OCI-LY7 (cell line): ENCODE results near the gene NUTF2. TPM values are rescaled to one million over a fixed set of nuclear protein-coding genes. Genes with fewer than 3 reads are reported as not detected.
A peak's percentile ranks its signal among the peaks of the same experiment; 100 is the strongest.

Source experiments
- BruUV-seq: library from RNA; stranded (reverse); fragments of 400-500 nt; replicated peaks from 2 replicates; lab custom pipeline; 2021; lab: Mats Ljungman, UMichigan
- CTCF ChIA-PET: fragments of 300-600 bp; sonication (Branson Sonifier 250); formaldehyde crosslinking; loops from one replicate; lab custom pipeline; 2022; ENCODE audit warnings: antibody characterized with exemption; ENCODE audit not compliant: unreplicated experiment; lab: Charles Lee
- POLR2A ChIA-PET: fragments of 300-600 bp; sonication (Branson Sonifier 250); formaldehyde crosslinking; loops from one replicate; lab custom pipeline; 2022; ENCODE audit warnings: antibody characterized with exemption; lab: Charles Lee
- DNase-seq: peaks from one replicate; pipeline ENCODE4 v3.0.0-alpha.2; 2015; ENCODE audit warnings: low spot score
- H2AFZ ChIP-seq: fragments of 200-600 bp; sonication (generic), shearing (Covaris generic); 2 replicates; pipeline ENCODE4 v1.6.1; 2014; ENCODE audit warnings: mild to moderate bottlenecking, antibody characterized with exemption, low read length, moderate library complexity
- H3K27ac ChIP-seq: fragments of 200-600 bp; sonication (generic); 2 replicates; pipeline ENCODE4 v1.5.1; 2014; ENCODE audit warnings: mixed run types, low read depth, mild to moderate bottlenecking, moderate library complexity, low read length, inconsistent platforms; ENCODE audit not compliant: poor library complexity, severe bottlenecking
- H3K36me3 ChIP-seq: fragments of 200-600 bp; sonication (generic); 2 replicates; pipeline ENCODE4 v1.6.1; 2014; ENCODE audit warnings: mild to moderate bottlenecking, antibody characterized with exemption, low read length, moderate library complexity, mixed read lengths; ENCODE audit not compliant: insufficient read depth
- H3K4me1 ChIP-seq: fragments of 200-600 bp; sonication (generic); 2 replicates; pipeline ENCODE4 v1.5.1; 2014; ENCODE audit warnings: mild to moderate bottlenecking, low read length; ENCODE audit not compliant: insufficient read depth, poor library complexity, severe bottlenecking
- H3K4me2 ChIP-seq: fragments of 200-600 bp; sonication (generic); 2 replicates; pipeline ENCODE4 v1.6.1; 2014; ENCODE audit warnings: mild to moderate bottlenecking, low read length
- H3K4me3 ChIP-seq: fragments of 200-600 bp; sonication (generic); 2 replicates; pipeline ENCODE4 v1.5.1; 2014; ENCODE audit warnings: mild to moderate bottlenecking, low read depth, low read length; ENCODE audit not compliant: poor library complexity, severe bottlenecking
- H3K79me2 ChIP-seq: fragments of 200-600 bp; sonication (generic); 2 replicates; pipeline ENCODE4 v1.6.1; 2016; ENCODE audit warnings: low read depth, mild to moderate bottlenecking, low read length, moderate library complexity, mixed read lengths; ENCODE audit not compliant: insufficient read depth
- H3K9me2 ChIP-seq: fragments of 200-600 bp; sonication (generic); 2 replicates; pipeline ENCODE4 v1.6.1; 2016; ENCODE audit warnings: mild to moderate bottlenecking, low read length, mixed read lengths; ENCODE audit not compliant: insufficient read depth
- H3K9me3 ChIP-seq: fragments of 200-600 bp; sonication (generic); 2 replicates; pipeline ENCODE4 v1.6.1; 2014; ENCODE audit warnings: mild to moderate bottlenecking, mixed run types, low read length, mixed read lengths
- H4K20me1 ChIP-seq: fragments of 200-600 bp; sonication (generic); 2 replicates; pipeline ENCODE4 v1.6.1; 2014; ENCODE audit warnings: mild to moderate bottlenecking, antibody characterized with exemption, low read length, moderate library complexity, mixed read lengths; ENCODE audit not compliant: insufficient read depth
- CTCF ChIP-seq: fragments of 200-600 bp; sonication (generic); conservative IDR thresholded peaks from 2 replicates; pipeline ENCODE4 v1.5.1; 2014; ENCODE audit warnings: mild to moderate bottlenecking, antibody characterized with exemption, low read length, moderate library complexity, mixed read lengths
- EZH2phosphoT487 ChIP-seq: fragments of 200-600 bp; sonication (generic); IDR thresholded peaks from 2 replicates; pipeline ENCODE4 v1.6.1; 2018; ENCODE audit warnings: low read depth, borderline replicate concordance, mild to moderate bottlenecking, mixed run types, antibody characterized with exemption, low read length, moderate library complexity, mixed read lengths
- intact Hi-C: fragments of 100-400 bp; cut with micrococcal nuclease; formaldehyde crosslinking; loops from one replicate; pipeline ENCODE4 v1.10.0; 2022; ENCODE audit not compliant: unreplicated experiment
- total RNA-seq, 2 experiments: library from RNA; depleted of rRNA in 1 of 2; stranded (reverse); fragments of >200 nt in 1 of 2; shearing (Covaris generic) in 1 of 2; gene quantifications; 2 replicates each; pipeline ENCODE4 v1.2.3, GENCODE V29; 2014 to 2022

Gene NUTF2
- total RNA-seq, 2 experiments from 2014 or later = 143 to 187 TPM

GRCh38 chr16:67842509-67843342 is 4.0 kb upstream of the NUTF2 start:
- ChIA-PET CTCF (interaction anchor here (1.0 kb wide), 1 partner anchor 32 kb away, joined by 3 read pairs; no protein-coding TSS in a partner anchor), POLR2A (interaction anchor here (0.5 to 1.1 kb wide), 2 partner anchors 21 to 394 kb away, joined by 3 read pairs; no protein-coding TSS in a partner anchor)
- Histone ChIP-seq H3K4me2 (peak overlapping the region; percentile 98), H3K9me3 (no peaks in the 10 kb centered on the region), H3K9me2 (no peaks in the 10 kb centered on the region), H3K4me1 (peaks cover 37% of the 10 kb centered on the region), H3K79me2 (peaks cover 42% of the 10 kb centered on the region), H3K4me3 (peak overlapping the region; percentile 99), H4K20me1 (peaks cover 12% of the 10 kb centered on the region; the same call in 1 of the 2 replicates), H2AFZ (peak overlapping the region; percentile 87), H3K27ac (peak overlapping the region; percentile 78), H3K36me3 (peaks cover 6% of the 10 kb centered on the region; the same call in 1 of the 2 replicates)
- TSS peak; percentile 34 for BruUV-seq
- TF ChIP-seq CTCF (peak; percentile 64), EZH2phosphoT487 (no peak)
- intact Hi-C loops = loop anchor here (2.0 kb wide), 1 partner anchor 86 kb away; no protein-coding TSS in a partner anchor
- peak; percentile 75 for DNase-seq

- H3K4me1 ChIP-seq = peaks cover 42% of the 10 kb centered on the region
- intact Hi-C loops = loop anchor here (2.0 kb wide), 1 partner anchor 85 kb away; no protein-coding TSS in a partner anchor
- peak overlapping the region; percentile 99 for H3K4me3 ChIP-seq
- H3K36me3 ChIP-seq = peaks cover 6% of the 10 kb centered on the region; the same call in 1 of the 2 replicates
- H3K9me2 ChIP-seq = no peaks in the 10 kb centered on the region
- H4K20me1 ChIP-seq = peaks cover 16% of the 10 kb centered on the region; the same call in 1 of the 2 replicates
- ChIA-PET POLR2A (interaction anchor here (0.5 to 1.1 kb wide), 2 partner anchors 21 to 394 kb away, joined by 3 read pairs; no protein-coding TSS in a partner anchor), CTCF (interaction anchor here (1.0 kb wide), 1 partner anchor 31 kb away, joined by 3 read pairs; no protein-coding TSS in a partner anchor)
- no peak for DNase-seq
- peaks cover 49% of the 10 kb centered on the region for H3K79me2 ChIP-seq
- peak overlapping the region; percentile 98 for H3K4me2 ChIP-seq
- H3K27ac ChIP-seq = peak overlapping the region; percentile 78
- no peaks in the 10 kb centered on the region for H3K9me3 ChIP-seq
- no peak overlapping the region for H2AFZ ChIP-seq
- TF ChIP-seq EZH2phosphoT487 (no peak), CTCF (no peak; the same call in 1 of the 2 replicates)
- no TSS peak for BruUV-seq
These were observed 3.4 kb upstream of the NUTF2 start for GRCh38 chr16:67843343-67843765.
